ENCODE results near the gene METTL18.

GRCh38 chr1:169833179-169833901 is 38.6 kb upstream of the METTL18 start:
- TF ChIP-seq POLR2A (IDR thresholded peaks at IDR 0.05) (no peak), CTCF (IDR thresholded peaks at IDR 0.05) (no peak)

Measured in adrenal gland (tissue), 5 donors.